ENCODE data around the gene KCNT1.

Gene KCNT1

GRCh38 chr9:135741276-135742219 is 39.6 kb downstream of the KCNT1 start:
- H3K4me3 ChIP-seq (ENCODE audit: low read depth, low read length) = no peak overlapping the region
- no peak for TF ChIP-seq CTCF (IDR thresholded peaks at IDR 0.05; ENCODE audit: low read depth, low read length)

- no peak overlapping the region for H3K4me3 ChIP-seq (ENCODE audit: low read depth, low read length)
- TF ChIP-seq CTCF (IDR thresholded peaks at IDR 0.05; ENCODE audit: low read depth, low read length) = no peak
These were observed 41.0 kb downstream of the KCNT1 start for GRCh38 chr9:135743021-135743420.

- no peak overlapping the region for H3K4me3 ChIP-seq (ENCODE audit: low read depth, low read length)
- TF ChIP-seq CTCF (IDR thresholded peaks at IDR 0.05; ENCODE audit: low read depth, low read length) = no peak
These were observed 41.8 kb downstream of the KCNT1 start for GRCh38 chr9:135743546-135744332.

- no peak for TF ChIP-seq CTCF (IDR thresholded peaks at IDR 0.05; ENCODE audit: low read depth, low read length)
- no peak overlapping the region for H3K4me3 ChIP-seq (ENCODE audit: low read depth, low read length)
These were observed 42.5 kb downstream of the KCNT1 start for GRCh38 chr9:135744333-135745070.

GRCh38 chr9:135745189-135745588 is 43.2 kb downstream of the KCNT1 start:
- H3K4me3 ChIP-seq (ENCODE audit: low read depth, low read length) = no peak overlapping the region
- no peak for TF ChIP-seq CTCF (IDR thresholded peaks at IDR 0.05; ENCODE audit: low read depth, low read length)

- TF ChIP-seq CTCF (IDR thresholded peaks at IDR 0.05; ENCODE audit: low read depth, low read length) = no peak
- H3K4me3 ChIP-seq (ENCODE audit: low read depth, low read length) = no peak overlapping the region
These were observed 43.8 kb downstream of the KCNT1 start for GRCh38 chr9:135745686-135746324.

All from WI38 (cell line).